GM19239 (cell line): ENCODE measurements around the gene FYCO1.

Experiments
- DNase-seq: peaks from one replicate; pipeline ENCODE4 v3.0.0; 2011; ENCODE audit warnings: low spot score; ENCODE audit not compliant: insufficient read length
- FAIRE-seq: peaks from 2 replicates; lab custom pipeline; 2011; peaks lifted over from hg19 to GRCh38; lab: Jason Lieb, UNC

Gene FYCO1

DNA sequence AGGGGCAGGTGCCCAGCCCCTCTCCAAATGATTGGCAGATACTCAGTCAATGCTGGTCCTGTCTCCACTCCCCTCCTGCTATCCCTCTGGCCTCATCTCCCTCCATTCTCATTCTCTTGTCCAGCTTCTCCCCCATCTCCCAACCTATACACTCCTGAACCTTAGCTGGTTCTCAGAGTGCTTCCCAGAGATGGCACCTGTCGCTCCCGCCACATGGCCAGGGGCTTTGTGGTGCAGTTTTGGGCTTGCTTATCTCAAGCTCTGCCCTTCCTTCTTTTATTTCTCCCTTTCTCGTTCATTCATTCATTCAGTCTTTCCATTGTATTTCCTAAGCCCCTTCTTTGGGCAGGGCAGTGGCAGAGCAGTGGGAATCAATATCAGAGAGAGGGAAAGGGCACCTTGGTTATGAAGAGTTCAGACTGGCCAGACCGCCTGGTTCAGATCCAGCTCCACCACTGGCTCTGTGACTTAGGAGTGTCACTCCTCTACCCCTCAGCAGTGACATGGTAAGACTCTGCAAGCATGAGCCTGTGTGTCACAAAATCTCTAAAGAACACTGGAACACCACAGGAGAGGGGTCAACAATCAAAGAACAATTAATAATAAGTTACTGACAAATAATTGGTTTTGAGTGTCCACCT, 72.6 kb downstream of the FYCO1 start:
- DNase-seq (no peak), FAIRE-seq (no peak)

DNA sequence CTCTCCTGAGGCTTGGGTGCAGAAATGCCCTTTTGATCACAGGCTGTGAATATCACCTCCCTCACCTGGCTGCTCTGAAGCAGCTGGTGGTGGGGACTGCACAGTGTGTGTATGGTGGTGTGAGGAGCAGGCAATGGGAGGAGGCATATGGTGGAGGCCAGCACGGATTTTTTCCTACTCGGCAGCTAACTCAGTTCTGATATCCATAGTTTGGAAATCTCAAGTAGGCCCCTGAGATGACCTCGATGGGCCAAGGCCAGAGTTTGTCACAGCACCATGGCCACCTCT, 73.6 kb downstream of the FYCO1 start:
- FAIRE-seq = no peak
- no peak for DNase-seq

DNA sequence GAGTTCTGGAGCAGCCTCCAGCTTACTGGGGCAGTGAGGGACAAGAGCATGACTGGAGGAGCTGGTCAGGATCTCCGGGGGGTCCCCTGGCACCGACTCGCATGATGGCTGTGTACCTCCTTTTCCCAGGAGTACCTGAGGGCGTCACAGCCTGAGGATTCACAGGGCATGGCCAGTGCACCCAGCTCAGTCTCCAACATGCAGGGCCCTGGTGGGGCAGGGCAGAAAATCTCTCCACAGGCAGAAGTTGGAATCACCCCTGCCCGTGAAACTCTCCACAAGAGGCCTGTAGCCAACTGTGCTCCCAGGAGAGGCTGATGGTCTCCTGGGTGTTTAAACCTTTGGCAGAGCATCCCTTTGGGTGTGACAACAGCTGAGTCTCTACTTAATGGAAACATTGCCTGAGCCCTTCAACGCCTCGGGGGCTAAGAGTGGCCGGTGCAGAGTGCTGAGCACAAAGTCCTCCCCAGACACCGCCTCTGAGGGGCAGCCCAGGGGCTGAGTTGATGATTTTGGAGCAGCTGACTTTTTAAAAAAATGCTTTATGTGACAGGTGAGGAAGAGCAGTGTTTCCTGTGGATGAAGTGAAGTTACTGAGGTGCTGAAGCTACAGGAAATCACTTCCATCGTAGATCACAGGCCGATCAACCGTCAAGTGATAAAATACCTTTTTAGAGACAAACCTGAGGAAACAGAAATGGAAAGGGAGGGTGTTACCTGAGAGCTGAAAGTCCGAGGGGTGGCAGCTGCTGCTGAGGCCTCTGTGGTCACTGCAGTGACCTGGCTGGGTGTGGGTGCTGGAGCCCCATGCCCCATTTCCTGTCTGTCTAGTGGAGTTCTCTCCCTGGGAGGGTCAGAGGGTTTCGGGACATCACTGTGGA, 74.2 kb downstream of the FYCO1 start:
- FAIRE-seq = no peak

DNA sequence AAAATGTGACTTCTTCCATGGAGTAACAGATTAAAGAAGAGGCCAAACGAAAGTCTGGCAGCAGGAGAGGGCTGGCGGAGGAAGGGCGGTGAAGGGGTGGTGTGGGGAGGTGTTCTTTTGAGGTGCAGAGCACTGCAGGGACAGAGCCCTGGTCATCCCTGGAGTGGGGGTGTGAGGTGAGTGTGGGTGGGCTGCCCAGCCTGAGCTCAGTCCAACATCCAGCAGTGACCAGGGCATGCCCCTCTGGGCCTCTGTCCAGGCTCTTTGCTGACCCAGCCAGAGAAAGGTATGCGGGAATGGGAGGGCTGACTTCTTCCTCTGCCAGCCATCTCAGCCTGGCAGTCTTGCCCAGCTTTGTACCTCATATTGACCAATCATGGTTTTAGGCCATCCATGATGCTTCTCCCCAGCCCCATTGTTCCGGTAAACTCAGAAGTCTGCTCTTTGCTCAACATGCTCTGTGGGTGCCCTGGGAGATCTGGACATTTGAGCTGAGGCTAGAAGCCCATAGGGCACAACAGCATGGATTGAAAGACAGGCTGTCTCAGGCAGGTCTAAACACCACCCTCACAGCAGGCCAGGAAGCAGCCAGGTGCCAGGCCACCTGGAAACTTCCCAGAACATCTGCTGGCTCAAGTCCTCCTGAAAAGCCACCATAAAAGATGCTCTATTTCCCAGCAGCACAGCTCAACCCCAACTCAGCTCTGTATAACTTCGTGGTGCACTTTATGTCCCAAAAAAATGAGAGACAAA, 78.3 kb downstream of the FYCO1 start:
- no peak for DNase-seq
- no peak for FAIRE-seq

More for the DNA sequence above, 74.2 kb downstream of the FYCO1 start:
- DNase-seq = no peak

DNA sequence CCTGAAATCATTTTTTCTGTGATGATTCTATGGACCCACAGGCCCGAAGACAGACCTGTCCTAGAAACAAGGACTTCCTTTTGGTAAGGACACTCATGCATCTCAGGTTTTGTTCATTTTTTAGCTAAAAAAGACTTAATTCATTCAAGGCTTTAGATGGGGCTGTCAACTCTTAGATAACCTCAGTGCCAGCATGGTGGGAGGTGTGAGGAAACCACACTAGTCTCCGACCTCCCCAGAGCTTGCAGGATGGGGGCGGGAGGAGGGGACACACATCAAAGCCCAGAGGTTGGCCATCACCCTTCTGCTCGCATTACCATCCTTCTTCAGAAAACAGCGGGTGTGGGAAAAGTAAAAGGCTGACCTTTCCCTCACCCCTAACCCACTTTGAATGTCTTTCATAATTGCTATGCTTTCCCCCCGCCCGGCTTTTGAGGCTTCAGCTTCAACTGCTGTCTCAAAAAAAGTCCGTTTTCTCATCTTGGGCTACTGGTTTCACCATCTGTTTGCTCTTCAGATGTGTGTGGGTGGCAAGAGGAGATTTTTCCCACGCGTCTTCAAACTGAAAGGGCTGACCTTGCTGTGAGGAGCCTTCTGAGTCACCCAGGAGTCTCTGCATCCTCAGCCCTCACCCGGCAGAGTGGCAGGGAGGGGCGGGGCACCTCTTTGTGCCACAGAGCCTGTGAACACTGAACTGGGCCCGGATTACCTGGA, 79.9 kb downstream of the FYCO1 start:
- FAIRE-seq = peak; percentile 99
- peak; percentile 87 for DNase-seq

DNA sequence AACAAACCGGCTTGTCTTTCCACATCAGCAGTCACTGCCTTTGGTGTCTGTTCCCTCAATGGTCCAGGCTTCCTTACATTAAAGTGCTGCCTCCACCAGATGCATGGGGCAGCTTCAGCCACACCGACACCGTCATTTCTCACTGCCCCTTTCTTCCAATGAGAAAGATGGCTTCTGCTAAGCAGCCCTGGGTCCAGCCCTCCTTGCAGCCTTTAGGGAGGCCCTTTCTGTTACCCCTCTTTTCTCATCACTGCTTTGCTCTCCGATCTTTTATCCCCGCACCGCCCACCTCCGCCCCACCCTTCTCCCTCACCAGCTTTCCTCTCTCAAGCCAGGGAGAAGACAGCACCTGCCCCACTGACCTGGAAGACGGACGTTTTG, 80.6 kb downstream of the FYCO1 start:
- DNase-seq = no peak
- peak; percentile 53 for FAIRE-seq

DNA sequence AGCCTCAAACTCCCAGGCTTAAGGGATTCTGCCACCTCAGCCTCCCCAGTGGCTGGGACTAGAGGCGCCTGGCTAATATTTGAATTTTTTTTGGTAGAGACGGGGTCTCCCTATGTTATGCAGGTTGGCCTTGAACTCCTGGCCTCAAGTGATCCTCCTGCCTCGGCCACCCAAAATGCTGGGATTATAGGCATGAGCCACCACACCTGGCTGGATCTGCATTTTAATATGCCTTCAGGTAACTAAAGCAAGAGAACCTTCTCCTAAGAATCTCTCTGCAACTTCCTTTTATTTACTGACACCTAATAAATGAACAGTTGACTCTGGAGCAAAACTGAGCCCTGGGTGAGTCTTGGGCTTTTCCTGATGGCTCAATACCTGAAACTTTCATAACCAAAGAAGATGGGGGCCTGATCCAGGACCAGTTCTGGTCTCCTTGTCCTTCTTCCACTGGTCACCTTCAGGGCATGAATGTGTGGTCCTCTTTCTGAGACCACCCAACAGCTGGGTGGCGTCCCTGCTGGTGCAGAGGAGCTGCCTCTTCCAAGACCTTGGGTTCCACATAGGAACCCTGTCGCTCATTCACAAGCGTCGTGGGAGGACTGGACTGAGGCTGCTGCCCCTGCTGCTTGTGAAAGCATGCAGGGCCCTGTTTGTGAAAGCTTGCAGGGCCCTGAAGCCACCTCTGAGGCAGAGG, 81.1 kb downstream of the FYCO1 start:
- DNase-seq (no peak), FAIRE-seq (peak; percentile 4)

DNA sequence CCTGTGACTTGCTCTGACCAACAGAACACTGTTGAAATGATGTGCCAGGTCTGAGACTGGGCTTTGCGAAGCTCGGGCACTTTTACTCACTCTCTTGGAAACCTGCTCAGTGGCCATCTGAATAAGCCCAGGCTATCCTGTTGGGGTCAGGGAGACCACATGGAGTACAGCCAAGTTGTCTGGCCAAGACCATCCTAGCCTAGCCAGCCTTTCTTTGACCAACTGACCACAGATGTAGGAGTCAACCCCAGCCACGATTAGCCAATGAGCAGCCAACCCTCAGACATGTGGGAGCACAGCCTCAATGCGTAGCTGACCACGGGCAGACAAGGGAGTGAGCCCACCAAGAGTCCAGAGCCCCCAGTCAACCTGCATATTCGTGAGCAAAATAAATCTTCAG, 83.2 kb downstream of the FYCO1 start:
- no peak for FAIRE-seq

DNA sequence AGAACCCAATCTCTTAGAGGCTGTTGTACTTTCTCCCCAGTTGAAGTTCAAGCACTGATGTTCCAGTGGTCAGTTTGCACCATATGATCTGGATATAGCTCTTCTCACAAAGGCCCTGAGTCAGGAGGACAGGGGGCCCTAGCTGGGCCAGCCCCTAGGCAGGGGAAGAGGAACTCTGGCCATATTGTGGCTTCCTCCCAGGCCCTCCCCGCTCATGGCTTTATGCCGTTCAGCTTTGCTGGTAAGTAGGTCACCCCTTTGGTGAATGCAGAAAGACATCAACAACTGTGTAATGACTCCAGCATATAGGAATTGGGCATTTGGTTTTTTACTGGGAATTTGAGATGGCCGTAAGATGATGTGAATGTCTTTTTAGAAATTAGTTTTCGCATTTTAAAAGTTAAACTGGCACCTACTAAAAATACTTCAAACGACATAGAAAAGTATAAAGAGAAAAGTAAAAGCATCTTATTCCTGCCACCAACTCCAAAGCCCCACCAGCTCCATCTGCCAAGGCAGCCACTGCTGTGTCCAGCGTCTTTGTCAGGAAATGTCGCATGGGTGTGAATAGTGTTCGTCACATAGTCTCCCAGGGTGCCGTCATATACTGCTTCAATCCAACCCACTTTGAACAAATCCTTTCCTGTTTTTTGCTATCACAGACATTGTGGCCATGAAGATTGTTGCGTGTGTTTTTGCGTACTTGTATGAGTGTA, 84.0 kb downstream of the FYCO1 start:
- DNase-seq = no peak
- FAIRE-seq = no peak

More for the DNA sequence above, 83.2 kb downstream of the FYCO1 start:
- no peak for DNase-seq

DNA sequence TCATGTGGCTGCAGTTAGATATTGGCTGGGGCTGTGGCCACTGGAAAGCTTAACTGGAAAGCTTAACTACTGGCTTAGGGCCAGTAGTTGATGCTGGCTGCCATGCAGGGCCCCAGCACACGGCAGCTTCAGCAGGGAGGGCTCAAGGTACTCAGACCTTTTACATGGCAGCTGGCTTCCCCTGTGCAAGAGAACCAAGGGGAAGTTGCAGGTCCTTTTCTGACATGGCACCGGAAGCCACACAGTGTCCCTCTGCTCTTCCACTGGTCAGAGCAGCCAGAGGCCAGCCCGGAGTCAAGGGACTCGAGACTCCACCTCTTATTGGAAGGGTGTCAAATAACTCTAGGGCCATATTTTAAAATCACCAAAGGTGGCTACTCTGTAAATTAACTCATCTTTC, 84.7 kb downstream of the FYCO1 start:
- no peak for FAIRE-seq
- no peak for DNase-seq

DNA sequence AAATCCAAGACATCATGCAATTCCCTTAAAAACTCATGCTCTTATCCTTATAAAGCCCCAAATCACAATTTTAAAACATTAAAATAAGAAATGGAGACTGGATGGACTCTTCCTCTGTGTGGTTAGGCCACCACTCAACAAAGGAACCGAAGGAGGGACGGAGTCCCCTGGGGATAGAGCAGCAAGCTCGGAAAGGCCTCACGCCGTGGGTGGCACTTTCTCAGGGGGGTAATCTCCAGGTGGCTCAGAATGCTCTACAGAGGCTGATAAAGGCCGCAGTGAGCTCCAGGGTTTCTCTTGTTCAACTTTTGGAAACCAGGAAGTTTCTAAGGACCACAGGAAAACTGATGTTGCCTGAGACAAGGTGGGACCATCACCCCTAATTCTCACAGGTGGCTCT, 86.1 kb downstream of the FYCO1 start:
- no peak for FAIRE-seq
- no peak for DNase-seq

DNA sequence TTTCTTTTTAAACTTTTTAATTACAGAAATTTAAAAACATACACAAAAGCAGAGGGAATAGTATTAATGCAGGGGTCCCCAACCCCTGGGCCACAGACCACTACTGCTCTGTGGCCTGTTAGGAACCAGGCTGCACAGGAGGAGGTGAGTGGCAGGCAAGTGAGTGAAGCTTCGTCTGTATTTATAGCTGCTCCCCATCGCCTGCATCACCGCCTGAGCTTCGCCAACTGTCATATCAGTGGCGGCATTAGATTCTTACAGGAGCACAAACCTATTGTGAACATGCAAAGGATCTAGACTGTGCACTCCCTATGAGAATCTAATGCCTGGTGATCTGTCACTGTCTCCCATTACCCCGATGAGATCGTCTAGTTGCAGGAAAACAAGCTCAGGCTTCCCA, 86.9 kb downstream of the FYCO1 start:
- DNase-seq = no peak

DNA sequence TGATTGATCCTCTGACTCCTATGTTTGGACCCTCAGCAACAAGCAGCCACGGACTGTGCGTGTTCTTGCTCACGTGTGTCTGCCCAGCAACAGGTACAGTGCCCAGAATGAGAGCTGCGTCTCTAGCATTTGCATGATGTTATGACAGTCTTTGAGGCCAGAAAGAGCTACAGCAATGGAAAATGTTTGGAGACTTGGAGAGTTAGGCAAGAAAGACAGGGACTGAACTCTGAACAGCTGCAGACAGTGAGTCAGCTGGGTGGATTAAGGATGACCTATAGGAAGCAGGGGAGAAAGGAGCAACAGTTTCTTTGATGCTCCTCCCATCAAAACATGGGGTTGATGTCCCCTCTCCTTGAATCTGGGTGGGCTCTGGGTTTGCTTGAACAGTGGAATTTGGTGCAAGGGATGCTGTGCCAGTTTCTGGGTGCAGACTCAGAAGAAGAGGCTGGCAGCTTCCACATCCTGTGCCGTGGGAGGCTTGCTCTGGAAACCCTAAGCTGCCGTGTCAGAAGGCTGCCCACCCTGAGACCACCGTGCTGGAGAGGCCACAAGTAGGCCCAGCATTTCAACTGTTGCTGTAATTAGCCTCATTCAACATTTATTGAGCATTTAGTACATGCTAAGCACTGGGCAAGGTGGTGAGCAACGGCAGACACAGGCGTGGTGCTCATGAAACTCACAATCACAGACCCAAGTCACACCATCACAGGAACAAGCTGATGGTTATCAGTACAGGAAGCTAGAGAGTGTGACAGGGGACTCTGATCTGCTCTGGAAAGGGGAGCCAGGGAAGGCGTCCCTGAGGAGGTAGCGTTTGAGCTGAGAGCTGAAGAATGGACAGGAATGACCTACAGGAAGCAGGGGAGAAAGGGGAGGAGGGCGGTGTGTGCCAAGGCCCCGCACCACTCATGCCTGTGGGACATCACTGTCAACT, 87.6 kb downstream of the FYCO1 start:
- FAIRE-seq = no peak
- DNase-seq = no peak

More for the DNA sequence above, 86.9 kb downstream of the FYCO1 start:
- no peak for FAIRE-seq

DNA sequence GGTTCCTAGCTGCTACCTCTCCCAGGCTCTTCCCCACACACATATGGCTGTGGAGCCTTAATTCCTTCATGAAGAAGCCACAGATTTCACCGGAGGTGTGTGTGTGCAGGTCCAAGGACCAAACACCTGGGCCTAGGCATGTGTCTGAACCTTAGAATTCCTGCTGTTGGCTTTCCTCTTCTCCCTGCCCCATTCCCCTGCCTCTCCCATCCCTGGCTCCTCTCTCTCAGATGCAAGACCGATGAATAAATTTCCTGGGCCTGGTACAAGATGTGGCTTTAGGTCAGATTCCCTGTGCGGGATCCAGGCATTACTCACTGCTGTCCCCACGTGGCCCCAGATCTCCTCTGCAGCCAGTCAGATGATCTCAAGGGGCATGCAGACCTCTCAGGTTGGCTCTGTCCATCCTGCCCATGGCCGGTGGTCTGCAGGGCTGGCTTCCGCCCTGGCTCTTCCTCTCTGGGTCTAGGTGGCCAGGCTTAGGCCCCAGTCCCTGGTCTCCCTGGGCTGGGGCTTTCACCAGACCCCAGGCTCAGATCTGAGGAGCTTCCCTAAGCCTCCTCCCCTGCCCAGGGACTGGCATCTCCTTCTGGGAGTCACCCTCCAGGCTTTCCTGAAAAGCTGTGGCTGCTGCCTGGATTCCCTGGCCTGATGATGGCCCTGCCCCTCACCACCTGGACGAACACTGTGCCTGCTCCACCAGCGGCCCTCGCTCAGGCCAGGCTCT, 88.8 kb downstream of the FYCO1 start:
- FAIRE-seq (no peak), DNase-seq (no peak)

DNA sequence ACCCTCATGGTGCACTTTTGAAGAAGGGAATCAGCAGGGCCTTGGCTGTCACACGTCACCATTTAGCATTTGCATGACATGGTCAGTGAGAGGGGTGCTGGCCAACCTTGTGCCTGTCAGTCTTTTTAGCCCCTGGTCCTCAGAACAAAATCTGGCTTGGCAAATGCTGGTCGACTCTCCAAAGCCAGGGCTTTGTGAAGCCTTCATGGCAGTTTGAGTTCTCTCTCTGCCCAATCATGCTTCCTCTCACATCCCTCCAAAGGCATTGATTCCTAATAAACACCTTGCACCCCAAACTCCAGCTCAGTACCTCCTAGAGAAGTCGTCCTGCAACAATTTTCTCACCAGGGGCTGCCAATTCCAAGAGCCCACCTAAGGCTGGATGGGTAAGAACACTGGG, 89.9 kb downstream of the FYCO1 start:
- FAIRE-seq = no peak
- DNase-seq = no peak

DNA sequence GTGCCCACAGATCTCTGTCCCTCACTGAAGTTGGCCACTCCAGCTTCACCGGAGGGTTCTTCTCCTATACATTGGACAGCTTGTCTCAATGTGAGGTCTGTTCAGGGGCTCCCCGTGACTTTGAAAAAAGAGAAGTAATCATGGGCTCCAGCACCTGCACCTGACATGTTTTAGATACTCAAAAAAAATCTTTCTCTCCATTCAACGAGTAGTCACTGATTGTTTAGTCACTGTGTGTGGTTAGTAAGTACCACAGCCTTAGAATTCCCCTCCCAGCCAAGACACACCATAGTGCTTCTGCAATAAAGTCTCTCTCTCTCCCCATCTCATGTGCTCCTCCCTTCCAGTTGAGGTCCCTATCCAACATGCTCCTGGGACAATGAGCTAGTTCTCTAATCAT, 90.7 kb downstream of the FYCO1 start:
- no peak for FAIRE-seq
- no peak for DNase-seq

DNA sequence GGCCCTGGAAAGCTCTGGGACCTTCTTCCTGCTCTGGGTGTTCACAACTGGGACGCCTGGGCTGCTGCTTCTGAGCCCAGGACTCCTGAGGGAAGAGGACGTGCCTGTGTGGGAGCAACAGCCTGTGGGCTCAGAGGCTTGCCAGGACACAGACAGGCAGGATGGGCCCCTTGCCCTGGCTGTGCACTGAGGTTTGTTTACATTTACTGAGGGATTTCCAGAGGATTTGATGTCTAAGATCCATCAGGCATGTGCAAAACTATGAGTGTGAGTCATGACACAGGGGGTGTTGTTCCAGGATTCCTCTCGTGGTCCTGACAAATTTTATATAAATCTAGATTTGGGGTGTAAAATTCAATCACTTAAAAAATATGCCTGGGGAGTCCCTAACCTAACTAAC, 98.7 kb downstream of the FYCO1 start:
- DNase-seq (no peak), FAIRE-seq (no peak)
